HepG2 (cell line): Measurements from ENCODE around the gene BRD3. TPM values are rescaled to one million over a fixed set of nuclear protein-coding genes. Genes with fewer than 3 reads are reported as not detected.

Experiments
- ATAC-seq: fragments of 200-7000 bp; cut with Tn5 transposase; 3 replicates; pipeline ENCODE4 v1.9.1; 2020; ENCODE audit warnings: mild to moderate bottlenecking, moderate library complexity
- BruUV-seq: library from RNA; stranded (reverse); fragments of 400-500 nt; replicated peaks from 2 replicates; lab custom pipeline; 2021; lab: Mats Ljungman, UMichigan
- CTCF ChIA-PET: fragments of 300-600 bp; formaldehyde crosslinking; extraction: SDS; loops from one replicate; lab custom pipeline; 2021; ENCODE audit warnings: low total read pairs, inconsistent platforms, low intra/inter-chr PET ratio; lab: Yijun Ruan, JAX
- POLR2A ChIA-PET: fragments of 350-600 bp; sonication (Branson Sonifier 250); formaldehyde crosslinking; loops from one replicate; lab custom pipeline; 2020; ENCODE audit warnings: antibody characterized with exemption, inconsistent platforms; lab: Yijun Ruan, JAX
- DNase-seq: peaks from one replicate; pipeline ENCODE4 v3.0.0-alpha.2; 2015; ENCODE audit warnings: low spot score
- FAIRE-seq: peaks from 3 replicates; lab custom pipeline; 2011; peaks lifted over from hg19 to GRCh38; lab: Jason Lieb, UNC
- H2AFZ ChIP-seq: one replicate; pipeline ENCODE4 v1.6.1; 2011; ENCODE audit warnings: low read length, inconsistent platforms
- H3K27ac ChIP-seq: fragments of 300-600 bp; 3 replicates; pipeline ENCODE4 v1.8.0; 2011; ENCODE audit warnings: mixed run types, mild to moderate bottlenecking, mixed read lengths, low read length, inconsistent platforms; ENCODE audit not compliant: insufficient read depth; ENCODE audit errors: extremely low read length
- H3K27me3 ChIP-seq, 2 experiments: fragments of 200-600 bp in 1 of 2; 2 replicates in 1 of 2; 3 replicates in 1 of 2; pipeline versions ENCODE4 v1.6.0 to v1.8.0; 2011; ENCODE audit warnings: low read length in 2 of 2, mild to moderate bottlenecking in 2 of 2, moderate library complexity in 2 of 2, inconsistent platforms in 1 of 2; ENCODE audit not compliant: insufficient read depth in 2 of 2, control insufficient read depth in 1 of 2
- H3K36me3 ChIP-seq, 2 experiments: fragments of 200-600 bp in 1 of 2; replicated peaks in 1 of 2; 2 replicates in 1 of 2; 3 replicates in 1 of 2; pipeline versions ENCODE4 v1.5.1 to v1.8.0; 2011; ENCODE audit warnings: low read length in 2 of 2, inconsistent platforms in 1 of 2; ENCODE audit not compliant: insufficient read depth in 2 of 2, control insufficient read depth in 1 of 2
- H3K4me1 ChIP-seq: 2 replicates; pipeline ENCODE4 v1.5.1; 2012; ENCODE audit warnings: low read length, inconsistent platforms; ENCODE audit not compliant: insufficient read depth
- H3K4me2 ChIP-seq: 2 replicates; pipeline ENCODE4 v1.6.0; 2011; ENCODE audit warnings: low read depth, low read length, inconsistent platforms
- H3K4me3 ChIP-seq, 3 experiments: fragments of 200-600 bp in 1 of 3; sonication (generic), shearing (Covaris generic) in 1 of 3; replicated peaks in 1 of 3; 2 replicates each; pipeline ENCODE4 v1.5.1; 2011 to 2016; ENCODE audit warnings: low read length in 3 of 3, inconsistent platforms in 2 of 3, low read depth in 2 of 3, mild to moderate bottlenecking in 2 of 3, control low read depth in 1 of 3, mixed read lengths in 1 of 3; ENCODE audit not compliant: insufficient read depth in 1 of 3
- H3K79me2 ChIP-seq: one replicate; pipeline ENCODE4 v1.6.1; 2011; ENCODE audit warnings: low read length, inconsistent platforms; ENCODE audit not compliant: insufficient read depth
- H3K9ac ChIP-seq: 2 replicates; pipeline ENCODE4 v1.6.0; 2011; ENCODE audit warnings: mild to moderate bottlenecking, low read depth, low read length, inconsistent platforms; ENCODE audit not compliant: insufficient read depth
- H3K9me3 ChIP-seq: 2 replicates; pipeline ENCODE4 v1.5.1; 2012; ENCODE audit warnings: mild to moderate bottlenecking, low read length
- H4K20me1 ChIP-seq: 2 replicates; pipeline ENCODE4 v1.6.0; 2011; ENCODE audit warnings: inconsistent platforms, mild to moderate bottlenecking, low read length, moderate library complexity; ENCODE audit not compliant: insufficient read depth
- AGO2 ChIP-seq: fragments of 200-400 bp; formaldehyde crosslinking; optimal IDR thresholded peaks from 2 replicates; pipeline ENCODE3; 2017; ENCODE audit warnings: mild to moderate bottlenecking, low read depth, low read length, moderate library complexity
- WGBS: methylation state at CpG from one replicate; pipeline ENCODE4 v1.1.6; 2017; ENCODE audit warnings: low lambda C conversion rate; 5-methylcytosine and 5-hydroxymethylcytosine counted together
- in situ Hi-C: cut with HindIII; loops from 2 replicates; pipeline ENCODE4 v1.10.0; 2017; ENCODE audit warnings: low pct_unique_long_range_greater_than_20kb; ENCODE audit not compliant: extremely low pct_ligation_motif_present
- intact Hi-C: fragments of 100-400 bp; cut with micrococcal nuclease; formaldehyde crosslinking; loops from one replicate; pipeline ENCODE4 v1.10.0; 2022; ENCODE audit not compliant: unreplicated experiment
- polyA plus RNA-seq, 8 experiments: library from polyadenylated mRNA; depleted of rRNA in 3 of 8; stranded (reverse) in 7 of 8; unstranded in 1 of 8; fragments of >200 nt; fragmentation: Illumina TruSeq in 4 of 8; extraction: Trizol in 4 of 8; gene quantifications; 2 replicates each; pipeline versions ENCODE4 v1.2.1 to v1.2.3, GENCODE V29; 2011 to 2016; ENCODE audit warnings: low read depth in 4 of 8, missing spikeins in 1 of 8, mixed read lengths in 1 of 8; ENCODE audit not compliant: insufficient read depth in 1 of 8
- total RNA-seq, 5 experiments: library from RNA; depleted of rRNA; stranded (reverse); fragments of >200 nt; fragmentation: Illumina TruSeq; extraction: Trizol; gene quantifications; 2 replicates each; pipeline ENCODE4 v1.2.3, GENCODE V29; 2016; ENCODE audit warnings: low read depth in 1 of 5
- TF ChIP-seq, protein P1 (sequence below): sonication (generic); formaldehyde crosslinking; IDR thresholded peaks from 2 replicates; pipeline ENCODE4 v1.5.0; 2020; ENCODE audit warnings: missing genetic modification reagents
- TF ChIP-seq, protein P2 (sequence below): sonication (generic); formaldehyde crosslinking; conservative IDR thresholded peaks from 2 replicates; pipeline ENCODE4 v1.8.1; 2023; ENCODE audit warnings: missing genetic modification reagents

Gene BRD3
- total and polyA plus RNA-seq, 2 of the 13 experiments (the other 11 are each of a cell fraction or from before 2014, with no cell fraction given), result 5.9 to 12.9 TPM

DNA sequence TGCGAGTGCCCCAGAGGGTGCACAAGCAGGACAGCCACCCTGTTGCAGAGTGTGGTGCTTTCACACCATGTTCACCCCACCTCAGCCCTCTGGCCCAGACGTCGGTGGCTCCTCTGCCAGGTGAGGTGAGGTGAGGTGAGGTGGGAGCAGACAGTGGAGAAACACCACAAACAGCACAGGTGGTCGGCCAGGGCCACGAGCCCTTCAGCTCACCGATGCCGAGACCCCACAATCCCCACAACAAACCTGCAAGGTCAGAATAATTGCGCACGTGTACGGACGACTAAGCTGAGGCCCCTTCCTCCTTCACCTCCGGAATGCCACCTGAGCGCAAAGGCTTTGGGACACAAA, 10.5 kb downstream of the BRD3 start:
- peaks cover 69% of the 10 kb centered on the region for H3K4me1 ChIP-seq
- CTCF ChIA-PET, result no interaction called here
- H3K27ac ChIP-seq, result peak overlapping the region; percentile 75
- POLR2A ChIA-PET, result interaction anchor here (0.6 to 1.0 kb wide), 2 partner anchors 33 to 78 kb away, joined by 4 read pairs; no protein-coding TSS in a partner anchor
- H2AFZ ChIP-seq, result no peak overlapping the region
- H3K9me3 ChIP-seq, result no peaks in the 10 kb centered on the region
- ATAC-seq (no peak), DNase-seq (no peak), FAIRE-seq (no peak)
- H3K36me3 ChIP-seq, result peaks cover 8 to 16% of the 10 kb centered on the region in 2 experiments; a peak in 4 of 5 replicates
- in situ Hi-C loops, result no loop called here
- H3K27me3 ChIP-seq, result no peaks in the 10 kb centered on the region
- H3K4me3 ChIP-seq, result no peak overlapping the region
- intact Hi-C loops, result no loop called here
- TF ChIP-seq, protein P1, sequence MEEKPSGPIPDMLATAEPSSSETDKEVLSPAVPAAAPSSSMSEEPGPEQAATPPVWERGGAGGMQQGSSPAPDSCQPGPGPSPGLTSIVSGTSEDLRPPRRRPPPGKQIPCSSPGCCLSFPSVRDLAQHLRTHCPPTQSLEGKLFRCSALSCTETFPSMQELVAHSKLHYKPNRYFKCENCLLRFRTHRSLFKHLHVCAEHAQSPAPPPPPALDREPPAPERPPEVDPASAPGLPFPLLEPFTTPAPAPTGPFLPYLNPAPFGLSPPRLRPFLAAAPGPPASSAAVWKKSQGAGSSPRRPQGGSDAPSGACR (CRISPR knock-in tag), result peak; percentile 20; the same call in 1 of the 2 replicates
- TF ChIP-seq AGO2, result no peak
- TF ChIP-seq, protein P2, sequence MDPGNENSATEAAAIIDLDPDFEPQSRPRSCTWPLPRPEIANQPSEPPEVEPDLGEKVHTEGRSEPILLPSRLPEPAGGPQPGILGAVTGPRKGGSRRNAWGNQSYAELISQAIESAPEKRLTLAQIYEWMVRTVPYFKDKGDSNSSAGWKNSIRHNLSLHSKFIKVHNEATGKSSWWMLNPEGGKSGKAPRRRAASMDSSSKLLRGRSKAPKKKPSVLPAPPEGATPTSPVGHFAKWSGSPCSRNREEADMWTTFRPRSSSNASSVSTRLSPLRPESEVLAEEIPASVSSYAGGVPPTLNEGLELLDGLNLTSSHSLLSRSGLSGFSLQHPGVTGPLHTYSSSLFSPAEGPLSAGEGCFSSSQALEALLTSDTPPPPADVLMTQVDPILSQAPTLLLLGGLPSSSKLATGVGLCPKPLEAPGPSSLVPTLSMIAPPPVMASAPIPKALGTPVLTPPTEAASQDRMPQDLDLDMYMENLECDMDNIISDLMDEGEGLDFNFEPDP (CRISPR knock-in tag), result no peak
- TF ChIP-seq, all 625 proteins: peak for 1
- 92% methylated on average over 11 of the region's 13 CpGs for WGBS
- Histone ChIP-seq H4K20me1 (peaks cover 14% of the 10 kb centered on the region; the same call in 1 of the 2 replicates), H3K79me2 (peaks cover 84% of the 10 kb centered on the region), H3K9ac (peak overlapping the region; percentile 47; the same call in 1 of the 2 replicates), H3K4me2 (no peak overlapping the region)
- BruUV-seq, result no TSS peak
